Adrenal gland (tissue), 5 donors: ENCODE results near the gene WDR26.

Source experiments
- CTCF ChIP-seq, 6 experiments: fragments of 450-650 bp in 4 of 6; fragments of 200-600 bp in 2 of 6; sonication (generic) in 1 of 6; IDR thresholded peaks; 1 replicate in 5 of 6; 2 replicates in 1 of 6; pipeline versions ENCODE4 v1.5.1 to v1.8.0; 2016 to 2021; ENCODE audit warnings: antibody characterized with exemption in 6 of 6, mild to moderate bottlenecking in 2 of 6, moderate library complexity in 1 of 6
- POLR2A ChIP-seq, 2 donors: fragments of 450-650 bp; IDR thresholded peaks; one replicate each; pipeline ENCODE4 v1.6.1; 2017; ENCODE audit warnings: antibody characterized with exemption in 2 of 2, mild to moderate bottlenecking in 2 of 2, moderate library complexity in 1 of 2
- donor health status: DM: no; HTN: no; CAD: no.

GRCh38 chr1:224435999-224436398 lies 1.4 kb upstream of the WDR26 start:
- no peak for TF ChIP-seq CTCF (IDR thresholded peaks at IDR 0.05)
- TF ChIP-seq POLR2A (IDR thresholded peaks at IDR 0.05), result no peak
